Keratinocyte (primary cell): Measurements from ENCODE around the gene KAT6B. TPM values are rescaled to one million over a fixed set of nuclear protein-coding genes. Genes with fewer than 3 reads are reported as not detected.

Experiments used
- DNase-seq: peaks from one replicate; pipeline ENCODE4 v3.0.0-alpha.2; 2011; ENCODE audit warnings: low read depth, missing footprints, low spot score
- FAIRE-seq: peaks from 2 replicates; lab custom pipeline; 2011; peaks lifted over from hg19 to GRCh38; lab: Jason Lieb, UNC
- H2AFZ ChIP-seq: 2 replicates; pipeline ENCODE4 v1.6.0; 2012; ENCODE audit warnings: low read length, control low read depth, inconsistent platforms; ENCODE audit not compliant: control insufficient read depth
- H3K27ac ChIP-seq: 2 replicates; pipeline ENCODE4 v1.5.1; 2011; ENCODE audit warnings: low read length; ENCODE audit not compliant: control insufficient read depth, insufficient read depth
- H3K27me3 ChIP-seq: 3 replicates; pipeline ENCODE4 v1.6.0; 2011; ENCODE audit warnings: low read length; ENCODE audit not compliant: control insufficient read depth, insufficient read depth; ENCODE audit errors: extremely low read depth
- H3K36me3 ChIP-seq, 2 experiments: 2 replicates in 1 of 2; 3 replicates in 1 of 2; pipeline ENCODE4 v1.5.1; 2011; ENCODE audit warnings: low read length in 2 of 2, mild to moderate bottlenecking in 1 of 2; ENCODE audit not compliant: control insufficient read depth in 2 of 2, insufficient read depth in 2 of 2; ENCODE audit errors: extremely low read depth in 1 of 2
- H3K4me1 ChIP-seq: 3 replicates; pipeline ENCODE4 v1.5.1; 2011; ENCODE audit warnings: low read length; ENCODE audit not compliant: control insufficient read depth, insufficient read depth; ENCODE audit errors: extremely low read depth
- H3K4me2 ChIP-seq: 3 replicates; pipeline ENCODE4 v1.6.0; 2011; ENCODE audit warnings: low read depth, low read length; ENCODE audit not compliant: control insufficient read depth, insufficient read depth; ENCODE audit errors: extremely low read depth
- H3K4me3 ChIP-seq, 3 experiments: fragments of 200-600 bp in 1 of 3; sonication (generic) in 1 of 3; 2 replicates in 2 of 3; 3 replicates in 1 of 3; pipeline ENCODE4 v1.5.1; 2011 to 2016; ENCODE audit warnings: low read length in 3 of 3, mild to moderate bottlenecking in 3 of 3, control low read depth in 2 of 3, inconsistent platforms in 1 of 3, low read depth in 1 of 3, mixed read lengths in 1 of 3, mixed run types in 1 of 3, moderate library complexity in 1 of 3; ENCODE audit not compliant: control insufficient read depth in 2 of 3, insufficient read depth in 2 of 3; ENCODE audit errors: extremely low read depth in 1 of 3
- H3K79me2 ChIP-seq: 2 replicates; pipeline ENCODE4 v1.6.0; 2012; ENCODE audit warnings: low read length; ENCODE audit not compliant: control insufficient read depth, insufficient read depth
- H3K9ac ChIP-seq: 3 replicates; pipeline ENCODE4 v1.6.0; 2011; ENCODE audit warnings: low read length; ENCODE audit not compliant: control insufficient read depth, insufficient read depth; ENCODE audit errors: extremely low read depth
- H3K9me1 ChIP-seq: 3 replicates; pipeline ENCODE4 v1.6.0; 2011; ENCODE audit warnings: low read length; ENCODE audit not compliant: control insufficient read depth, insufficient read depth; ENCODE audit errors: extremely low read depth
- H3K9me3 ChIP-seq: 2 replicates; pipeline ENCODE4 v1.5.1; 2012; ENCODE audit warnings: low read depth, low read length; ENCODE audit not compliant: control insufficient read depth
- H4K20me1 ChIP-seq: 3 replicates; pipeline ENCODE4 v1.6.0; 2011; ENCODE audit warnings: low read length; ENCODE audit not compliant: control insufficient read depth, insufficient read depth; ENCODE audit errors: extremely low read depth
- CTCF ChIP-seq, 3 experiments: IDR thresholded peaks in 1 of 3; conservative IDR thresholded peaks in 1 of 3; optimal IDR thresholded peaks in 1 of 3; 2 replicates in 2 of 3; 3 replicates in 1 of 3; pipeline versions ENCODE3 to v1.5.1; 2011; ENCODE audit warnings: low read length in 3 of 3, mild to moderate bottlenecking in 3 of 3, moderate library complexity in 2 of 3, control low read depth in 1 of 3, inconsistent platforms in 1 of 3; ENCODE audit not compliant: insufficient read depth in 2 of 3; ENCODE audit errors: extremely low read depth in 1 of 3
- EZH2 ChIP-seq: IDR thresholded peaks from one replicate; pipeline ENCODE4 v1.6.1; 2012; ENCODE audit warnings: inconsistent platforms, mild to moderate bottlenecking, low read length, moderate library complexity
- dilution Hi-C: fragments of 300-500 bp; cut with MboI; formaldehyde crosslinking; loops from one replicate; pipeline ENCODE4 v1.7.0; 2020; ENCODE audit warnings: low sequenced_read_pairs; ENCODE audit not compliant: extremely low pct_ligation_motif_present
- polyA plus RNA-seq, 5 experiments: library from polyadenylated mRNA; depleted of rRNA in 3 of 5; stranded (reverse) in 3 of 5; stranded (forward) in 1 of 5; unstranded in 1 of 5; fragments of >200 nt; gene quantifications; 1 replicate in 1 of 5; 2 replicates in 3 of 5; 3 replicates in 1 of 5; pipeline versions ENCODE4 v1.2.1 to v1.2.3, GENCODE V29; 2011 to 2012; ENCODE audit warnings: missing spikeins in 2 of 5, low read depth in 1 of 5, low replicate concordance in 1 of 5

KAT6B gene
- polyA plus RNA-seq, 1 donor (not counting 4 experiments of a cell fraction or from before 2014, with no cell fraction given), result 2.9 TPM

- no peak overlapping the region for H3K9ac ChIP-seq
- TF ChIP-seq CTCF (optimal IDR thresholded peaks at IDR 0.05 in 1 of 3, IDR thresholded peaks at IDR 0.05 in 1 of 3, conservative IDR thresholded peaks at IDR 0.05 in 1 of 3; ENCODE audit: extremely low read depth in 1 of 3, insufficient read depth in 2 of 3, low read length in 3 of 3) (no peak), EZH2 (no peak)
- no peaks in the 10 kb centered on the region for H3K9me3 ChIP-seq
- H3K9me1 ChIP-seq, result no peaks in the 10 kb centered on the region
- DNase-seq (no peak), FAIRE-seq (no peak)
- peaks cover 3% of the 10 kb centered on the region for H3K79me2 ChIP-seq
- no peak overlapping the region for H3K4me2 ChIP-seq
- no peaks in the 10 kb centered on the region for H3K4me1 ChIP-seq
- no peak overlapping the region for H3K27ac ChIP-seq
- no peaks in the 10 kb centered on the region for H4K20me1 ChIP-seq
- H2AFZ ChIP-seq, result no peak overlapping the region
- no peak overlapping the region for H3K4me3 ChIP-seq
- no peaks in the 10 kb centered on the region for H3K27me3 ChIP-seq
- dilution Hi-C loops, result no loop called here
- H3K36me3 ChIP-seq, result peaks cover 0 to 3% of the 10 kb centered on the region in 2 experiments
These were observed 13.3 kb downstream of the KAT6B start for GRCh38 chr10:74839708-74840107.

GRCh38 chr10:74841265-74841973, 15.0 kb downstream of the KAT6B start:
- Histone ChIP-seq H3K4me2 (no peak overlapping the region), H3K36me3 (peaks cover 0 to 3% of the 10 kb centered on the region in 2 experiments), H3K4me3 (no peak overlapping the region), H3K27me3 (no peaks in the 10 kb centered on the region), H3K27ac (no peak overlapping the region), H4K20me1 (no peaks in the 10 kb centered on the region), H3K4me1 (no peaks in the 10 kb centered on the region), H3K79me2 (peaks cover 3% of the 10 kb centered on the region), H3K9me3 (no peaks in the 10 kb centered on the region), H2AFZ (no peak overlapping the region), H3K9ac (no peak overlapping the region), H3K9me1 (no peaks in the 10 kb centered on the region)
- no peak for TF ChIP-seq CTCF (optimal IDR thresholded peaks at IDR 0.05 in 1 of 3, IDR thresholded peaks at IDR 0.05 in 1 of 3, conservative IDR thresholded peaks at IDR 0.05 in 1 of 3; ENCODE audit: extremely low read depth in 1 of 3, insufficient read depth in 2 of 3, low read length in 3 of 3)
- FAIRE-seq (no peak), DNase-seq (no peak)
- dilution Hi-C loops, result no loop called here
